ENCODE data around the gene LZTFL1.

Gene LZTFL1

DNA sequence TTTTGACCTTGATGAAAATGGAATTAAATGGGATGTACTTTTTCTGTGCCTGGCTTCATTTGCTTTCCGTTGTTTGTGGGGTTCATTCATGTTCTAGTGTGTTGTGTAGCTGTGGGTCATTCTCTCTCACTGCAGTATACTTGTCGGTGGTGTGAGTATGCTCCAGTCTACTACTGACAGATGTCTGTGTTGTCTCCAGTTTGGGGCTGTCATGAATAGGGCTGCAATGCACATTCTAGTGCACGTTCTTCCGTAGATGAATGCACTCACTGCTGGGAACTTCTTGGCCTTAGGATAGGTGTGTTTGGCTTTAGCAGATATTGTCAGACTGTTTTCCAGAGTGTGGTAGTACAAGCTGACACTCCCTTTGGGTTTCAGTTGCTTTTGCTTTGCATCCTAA is 43.9 kb downstream of the LZTFL1 start:
- POLR2A ChIA-PET, result no interaction called here

DNA sequence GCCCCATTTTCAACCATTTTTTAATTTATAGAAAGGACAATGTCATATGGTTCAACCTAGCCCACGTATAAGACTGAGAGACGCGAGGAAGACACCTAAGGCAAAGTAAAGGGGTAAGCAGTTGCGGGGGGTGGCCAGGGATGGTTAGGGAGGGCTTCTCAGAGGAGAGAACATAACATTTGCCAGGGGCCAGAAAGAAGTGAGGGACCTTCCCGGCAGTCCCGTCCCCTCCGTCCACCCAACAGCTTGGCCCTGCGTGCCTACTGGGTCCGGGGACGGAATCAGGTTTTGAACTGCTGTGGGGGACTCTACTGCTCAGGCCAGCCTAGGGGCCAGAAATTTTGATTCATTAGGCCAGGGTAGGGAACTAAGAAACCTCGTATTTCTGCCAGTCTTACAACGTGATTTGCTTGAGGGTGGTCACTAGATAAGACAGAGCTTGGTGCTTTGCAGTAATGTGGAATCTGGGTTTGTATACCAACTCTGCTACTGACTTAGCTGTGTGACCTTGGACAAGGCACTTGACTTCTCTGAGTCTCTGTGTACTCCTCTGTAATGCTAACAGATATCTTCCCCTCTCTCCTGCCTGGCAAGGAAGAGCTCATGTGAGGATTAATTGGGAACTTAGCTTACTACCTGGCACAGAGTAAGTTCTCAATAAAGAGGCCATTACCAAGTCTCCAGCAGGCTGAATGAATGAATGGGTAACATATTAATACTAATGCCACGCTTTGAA is 44.8 kb downstream of the LZTFL1 start:
- ChIA-PET POLR2A (no interaction called here), CTCF (interaction anchor here (0.9 to 1.6 kb wide), 3 partner anchors 12 to 36 kb away, joined by 3 to 4 read pairs (median 3); no protein-coding TSS in a partner anchor)
- no peak for DNase-seq (ENCODE audit: extremely low spot score)
- TF ChIP-seq, protein P1, sequence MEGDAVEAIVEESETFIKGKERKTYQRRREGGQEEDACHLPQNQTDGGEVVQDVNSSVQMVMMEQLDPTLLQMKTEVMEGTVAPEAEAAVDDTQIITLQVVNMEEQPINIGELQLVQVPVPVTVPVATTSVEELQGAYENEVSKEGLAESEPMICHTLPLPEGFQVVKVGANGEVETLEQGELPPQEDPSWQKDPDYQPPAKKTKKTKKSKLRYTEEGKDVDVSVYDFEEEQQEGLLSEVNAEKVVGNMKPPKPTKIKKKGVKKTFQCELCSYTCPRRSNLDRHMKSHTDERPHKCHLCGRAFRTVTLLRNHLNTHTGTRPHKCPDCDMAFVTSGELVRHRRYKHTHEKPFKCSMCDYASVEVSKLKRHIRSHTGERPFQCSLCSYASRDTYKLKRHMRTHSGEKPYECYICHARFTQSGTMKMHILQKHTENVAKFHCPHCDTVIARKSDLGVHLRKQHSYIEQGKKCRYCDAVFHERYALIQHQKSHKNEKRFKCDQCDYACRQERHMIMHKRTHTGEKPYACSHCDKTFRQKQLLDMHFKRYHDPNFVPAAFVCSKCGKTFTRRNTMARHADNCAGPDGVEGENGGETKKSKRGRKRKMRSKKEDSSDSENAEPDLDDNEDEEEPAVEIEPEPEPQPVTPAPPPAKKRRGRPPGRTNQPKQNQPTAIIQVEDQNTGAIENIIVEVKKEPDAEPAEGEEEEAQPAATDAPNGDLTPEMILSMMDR (IDR thresholded peaks at IDR 0.05; ENCODE audit: control extremely low read depth, extremely low read depth, low read depth, missing control alignments), result no peak

More for the DNA sequence above, 43.9 kb downstream of the LZTFL1 start:
- DNase-seq (ENCODE audit: extremely low spot score), result no peak
- TF ChIP-seq, protein P1 (IDR thresholded peaks at IDR 0.05; ENCODE audit: control extremely low read depth, extremely low read depth, low read depth, missing control alignments), result no peak
- CTCF ChIA-PET, result interaction anchor here (0.9 kb wide), 1 partner anchor 13 kb away, joined by 3 read pairs; no protein-coding TSS in a partner anchor

DNA sequence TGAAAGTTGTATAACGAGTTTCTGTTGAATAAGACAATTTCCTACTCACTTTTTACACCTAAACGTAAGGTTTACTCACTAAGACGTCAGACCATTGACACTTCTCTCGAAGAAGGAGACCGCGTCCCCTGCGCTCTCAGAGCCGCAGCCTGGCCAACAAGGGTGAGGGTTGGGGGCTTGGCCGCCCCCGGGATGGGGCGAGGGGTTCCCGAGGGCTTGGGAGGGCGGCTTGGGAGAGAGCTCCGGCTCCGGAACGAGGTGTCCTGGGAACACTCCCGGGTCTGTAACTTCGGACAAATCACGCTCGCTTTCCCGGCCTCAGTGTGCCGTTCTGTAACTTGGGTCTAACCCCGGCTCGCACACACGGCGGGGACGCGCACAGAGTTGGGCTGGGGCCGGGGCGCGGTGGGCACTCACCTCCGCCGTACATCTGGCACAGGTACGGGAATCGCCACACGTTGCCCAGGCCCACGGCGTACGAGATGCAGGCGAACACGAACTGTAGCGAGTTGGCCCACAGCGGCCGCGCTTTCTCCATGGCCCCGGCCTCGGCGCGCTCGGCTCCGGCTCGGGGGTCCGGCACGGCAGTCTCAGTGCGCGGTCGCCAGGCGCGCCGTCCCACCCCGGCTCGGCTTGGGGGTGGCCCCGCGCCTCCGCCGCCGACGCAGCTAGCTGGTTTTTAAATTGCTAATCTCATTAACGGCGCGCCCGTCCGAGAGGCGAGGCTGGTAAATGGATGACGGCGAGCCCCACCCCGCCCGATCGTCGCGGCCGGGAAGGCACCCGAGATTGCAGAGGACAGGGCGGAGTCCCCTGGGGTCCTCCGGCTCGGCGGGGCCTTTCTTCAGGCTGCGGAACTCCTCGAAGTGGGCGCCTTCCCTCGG is 45.8 kb downstream of the LZTFL1 start, which contains the start of gene SLC6A20:
Gene SLC6A20 (minus strand): TSS at position 655 of the 884 bp plus-strand sequence. CDS start 117 bp downstream, at position 538.
- ChIA-PET CTCF (interaction anchor here (1.6 kb wide), 1 partner anchor 36 kb away, joined by 4 read pairs; no protein-coding TSS in a partner anchor), POLR2A (no interaction called here)
- TF ChIP-seq, protein P1 (IDR thresholded peaks at IDR 0.05; ENCODE audit: control extremely low read depth, extremely low read depth, low read depth, missing control alignments), result no peak
- peak; percentile 47 for DNase-seq (ENCODE audit: extremely low spot score)

DNA sequence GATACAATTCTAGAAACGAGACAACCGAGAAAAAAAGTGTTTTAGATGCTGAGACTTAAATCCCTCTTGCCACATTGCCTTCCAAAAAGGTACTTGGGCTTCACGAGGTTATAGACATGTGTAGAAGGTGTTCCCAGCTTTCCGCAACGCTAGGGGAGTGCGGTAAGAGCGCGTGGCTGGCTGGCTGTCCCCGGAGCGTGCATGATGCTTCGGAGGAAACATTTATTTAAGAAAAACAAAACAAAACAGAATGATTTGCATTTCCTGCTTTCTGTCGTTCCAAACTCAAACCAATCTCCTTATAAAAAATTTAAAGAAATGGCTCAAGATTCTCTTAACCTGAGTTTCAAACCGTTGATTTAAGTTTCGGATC is 46.4 kb downstream of the LZTFL1 start:
- TF ChIP-seq, protein P1 (IDR thresholded peaks at IDR 0.05; ENCODE audit: control extremely low read depth, extremely low read depth, low read depth, missing control alignments), result no peak
- ChIA-PET CTCF (interaction anchor here (1.4 kb wide), 1 partner anchor 32 kb away, joined by 3 read pairs; no protein-coding TSS in a partner anchor), POLR2A (interaction anchor here (0.6 kb wide), 1 partner anchor 133 kb away, joined by 3 read pairs; no protein-coding TSS in a partner anchor)
- DNase-seq (ENCODE audit: extremely low spot score), result no peak

DNA sequence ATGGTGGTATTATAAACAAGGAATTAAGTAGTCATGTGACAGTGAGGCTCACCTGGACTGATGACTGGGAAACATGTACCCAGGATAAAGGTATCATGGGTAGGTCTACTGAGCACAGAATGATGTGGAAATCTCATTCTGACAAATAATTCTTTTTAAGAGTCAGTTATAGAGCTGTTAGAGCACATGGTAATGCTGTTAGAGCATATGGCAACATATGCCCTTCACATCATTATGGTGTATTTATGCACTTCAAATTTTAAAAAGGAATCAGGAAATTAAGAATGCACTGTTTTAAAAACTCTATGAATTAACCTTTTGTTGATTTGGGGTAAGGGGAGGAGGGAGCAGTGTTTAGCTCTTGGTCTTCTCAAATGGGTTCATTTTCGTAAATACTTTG is 47.3 kb downstream of the LZTFL1 start:
- TF ChIP-seq, protein P1 (IDR thresholded peaks at IDR 0.05; ENCODE audit: control extremely low read depth, extremely low read depth, low read depth, missing control alignments), result no peak
- DNase-seq (ENCODE audit: extremely low spot score), result no peak
- POLR2A ChIA-PET, result interaction anchor here (0.6 kb wide), 1 partner anchor 134 kb away, joined by 3 read pairs; no protein-coding TSS in a partner anchor
- CTCF ChIA-PET, result interaction anchor here (0.8 to 1.4 kb wide), 2 partner anchors 14 to 31 kb away, joined by 3 read pairs; no protein-coding TSS in a partner anchor

DNA sequence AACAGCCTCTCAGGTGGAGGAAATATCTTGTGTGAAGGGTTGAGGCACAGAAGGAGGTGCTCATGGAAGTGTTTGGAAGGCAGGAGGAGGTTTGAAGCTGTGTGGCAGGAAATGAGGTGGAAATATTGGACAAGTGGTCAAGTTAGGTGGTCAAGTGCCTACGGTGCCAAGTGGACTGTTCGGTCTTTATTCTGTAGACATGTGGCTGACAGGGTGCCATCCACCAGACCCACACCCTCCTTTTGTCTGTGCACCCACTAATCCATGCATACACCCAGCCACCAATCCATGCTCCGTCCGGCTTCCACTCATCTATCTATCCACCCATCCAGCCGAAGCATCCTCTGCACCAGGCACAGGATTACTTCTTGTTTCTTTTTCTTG is 47.8 kb downstream of the LZTFL1 start:
- TF ChIP-seq, protein P1 (IDR thresholded peaks at IDR 0.05; ENCODE audit: control extremely low read depth, extremely low read depth, low read depth, missing control alignments), result no peak
- DNase-seq (ENCODE audit: extremely low spot score), result no peak
- POLR2A ChIA-PET, result no interaction called here
- CTCF ChIA-PET, result interaction anchor here (0.8 to 1.4 kb wide), 2 partner anchors 14 to 31 kb away, joined by 3 read pairs; no protein-coding TSS in a partner anchor
